Heart right ventricle (tissue), 16 donors: ENCODE results near the gene SLC6A6. TPM values are rescaled to one million over a fixed set of nuclear protein-coding genes. Genes with fewer than 3 reads are reported as not detected.

Experiments
- ATAC-seq, 8 donors: fragments of 200-7000 bp; cut with Tn5 transposase; one replicate each; pipeline ENCODE4 v1.9.1; 2020; ENCODE audit warnings: mild to moderate bottlenecking in 8 of 8, moderate library complexity in 8 of 8, moderate number of reproducible peaks in 1 of 8
- DNase-seq, 2 donors: peaks; one replicate each; pipeline ENCODE4 v3.0.0-alpha.2; 2020
- H3K27ac ChIP-seq, 10 donors: fragments of 200-600 bp; sonication (generic) in 2 of 10; one replicate each; pipeline versions ENCODE4 v1.5.0 to v1.8.0; 2020 to 2022; ENCODE audit warnings: mild to moderate bottlenecking in 3 of 10
- H3K27me3 ChIP-seq, 7 donors: fragments of 200-600 bp; one replicate each; pipeline ENCODE4 v1.8.0; 2021 to 2022; ENCODE audit warnings: mild to moderate bottlenecking in 2 of 7
- H3K36me3 ChIP-seq, 9 donors: fragments of 200-600 bp; sonication (generic) in 1 of 9; one replicate each; pipeline versions ENCODE4 v1.5.0 to v1.8.0; 2020 to 2022; ENCODE audit warnings: mild to moderate bottlenecking in 2 of 9
- H3K4me1 ChIP-seq, 9 donors: fragments of 200-600 bp; sonication (generic) in 1 of 9; one replicate each; pipeline versions ENCODE4 v1.5.0 to v1.8.0; 2020 to 2022; ENCODE audit warnings: mild to moderate bottlenecking in 4 of 9
- H3K4me3 ChIP-seq, 10 donors: fragments of 200-600 bp; sonication (generic) in 2 of 10; one replicate each; pipeline versions ENCODE4 v1.5.0 to v1.8.0; 2020 to 2022; ENCODE audit warnings: mild to moderate bottlenecking in 7 of 10, moderate library complexity in 2 of 10
- H3K9me3 ChIP-seq, 11 donors: fragments of 200-600 bp in 10 of 11; sonication (generic) in 2 of 11; one replicate each; pipeline versions ENCODE4 v1.5.0 to v1.8.0; 2013 to 2022; ENCODE audit warnings: mild to moderate bottlenecking in 2 of 11, control low read depth in 1 of 11, moderate library complexity in 1 of 11
- whole genome bisulfite sequencing, 2 donors: extraction: QIAGEN DNeasy Blood & Tissue Kit; methylation state at CpG; one replicate each; pipeline ENCODE4 v1.1.7; 2013; ENCODE audit warnings: inconsistent platforms in 1 of 2; 5-methylcytosine and 5-hydroxymethylcytosine counted together
- intact Hi-C, 10 donors: fragments of 100-400 bp; cut with DNase I; formaldehyde crosslinking; loops; one replicate each; pipeline versions ENCODE4 v1.11.1 to v1.14.2; 2022
- polyA plus RNA-seq, 2 donors: library from polyadenylated mRNA; stranded (reverse); fragments of 200-250 nt; gene quantifications; one replicate each; pipeline ENCODE4 v1.2.3, GENCODE V29; 2013
- total RNA-seq, 10 donors: library from RNA; stranded (reverse); fragmentation: NEBNext Ultra II Directional in 3 of 10; extraction: Animal tissue kit (Norgen Biotek cat#: 25700) in 3 of 10; gene quantifications; one replicate each; pipeline versions ENCODE4 v1.2.1 to v1.2.4, GENCODE V29; 2021 to 2023
- TF ChIP-seq, protein P1 (sequence below), 9 donors: fragments of 200-600 bp; sonication (generic) in 2 of 9; IDR thresholded peaks; one replicate each; pipeline versions ENCODE4 v1.5.0 to v1.8.0; 2021 to 2022; ENCODE audit warnings: antibody characterized with exemption in 9 of 9, mild to moderate bottlenecking in 5 of 9, moderate library complexity in 1 of 9
- donor health status: Arrhythmogenic right ventricular cardiomyopathy.
- donor health status: ischemic (EF 13 %, LVEDD 7.1; RV severe dilation, severe dysfunction).
- donor health status: healthy with polysubstance abuse.
- donor health status: DM: no; HTN: yes; CAD: no.
- donor health status: DM: no; HTN: no; CAD: no.
- donor health status: ischemic (EF 25% LVEDD 6.9; RV normal size, moderate dysfunction).
- donor health status: ischemic (EF 25% LVEDD 5.7; RV mildly dilated, moderate dysfunction).
- donor health status: healthy.
- donor health status: DM: yes; HTN: yes; CAD: no.
- donor health status: Ischemic cardiomyopathy.
- donor health status: ischemic (EF 35%, LVEDD 5.7; RV mildly dilated, moderate dysfunction).
- donor health status: nonischemic (EF 11% LVEDD 7.7; RV severe dilation, severe dysfunction).
- donor health status: DM: yes; HTN: yes; CAD: no.
- donor health status: PGD.
- donor health status: ischemic (EF 29% LVEDD 5.4; RV normal size, mild dysfunction).
- donor health status: nonischemic (EF 23%, LVEDD 6.1; RV moderate dilation, normal function).

The SLC6A6 gene
- total and polyA plus RNA-seq, 12 donors: 7.7 to 68.7 (median 44.0) TPM

- WGBS, 2 donors: 85 to 87% methylated on average over 9 of the region's 9 CpGs
- intact Hi-C loops: loop anchor here in 1 of 10 donors (5.0 kb wide), 1 partner anchor 136 kb away; no protein-coding TSS in a partner anchor
- no peak overlapping the region for H3K27ac ChIP-seq
Measured at GRCh38 chr3:14393440-14394106, 8.8 kb upstream of the SLC6A6 start.

DNA sequence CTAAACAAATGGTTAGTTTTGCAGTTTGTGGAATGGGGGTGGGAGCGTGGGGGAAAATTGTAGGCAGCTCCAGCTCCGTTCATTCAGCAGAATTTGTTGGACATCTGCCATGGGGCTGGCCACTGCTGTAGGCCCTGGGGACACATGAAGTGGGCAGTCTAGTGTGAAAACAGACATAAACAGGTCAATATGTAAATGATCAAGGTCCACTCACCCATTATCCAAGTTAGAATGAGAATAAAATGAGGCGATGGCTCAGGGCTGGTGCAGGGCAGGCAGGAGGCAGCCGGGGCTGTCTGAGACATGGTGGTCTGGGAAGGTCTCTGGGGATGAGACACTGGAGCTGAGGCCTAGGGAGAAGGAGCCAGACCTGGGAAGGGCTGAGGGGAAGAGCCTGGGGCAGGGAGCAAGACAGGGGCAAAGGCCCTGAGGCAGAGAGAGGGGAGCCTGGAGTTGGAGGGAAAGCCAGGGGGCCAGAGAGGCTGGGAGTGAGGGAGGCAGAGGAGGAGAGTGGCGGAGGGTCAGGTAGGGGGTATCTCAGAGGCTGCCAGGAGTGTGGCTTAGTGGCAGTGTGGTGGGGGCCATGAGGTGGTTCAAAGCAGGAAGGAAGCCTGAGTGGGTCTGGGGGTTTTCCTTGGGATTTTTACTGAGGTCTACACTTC is 6.2 kb upstream of the SLC6A6 start:
- no peak overlapping the region for H3K27ac ChIP-seq
- H3K4me3 ChIP-seq: no peak overlapping the region
- H3K4me1 ChIP-seq: peaks cover 0 to 37% (median 3%) of the 10 kb centered on the region in 9 donors
- H3K36me3 ChIP-seq: no peaks in the 10 kb centered on the region
- H3K9me3 ChIP-seq: no peaks in the 10 kb centered on the region
- H3K27me3 ChIP-seq: peaks cover 0 to 28% (median 0%) of the 10 kb centered on the region in 7 donors
- WGBS, 2 donors: 79 to 84% methylated on average over 5 of the region's 5 CpGs
- TF ChIP-seq, protein P1, sequence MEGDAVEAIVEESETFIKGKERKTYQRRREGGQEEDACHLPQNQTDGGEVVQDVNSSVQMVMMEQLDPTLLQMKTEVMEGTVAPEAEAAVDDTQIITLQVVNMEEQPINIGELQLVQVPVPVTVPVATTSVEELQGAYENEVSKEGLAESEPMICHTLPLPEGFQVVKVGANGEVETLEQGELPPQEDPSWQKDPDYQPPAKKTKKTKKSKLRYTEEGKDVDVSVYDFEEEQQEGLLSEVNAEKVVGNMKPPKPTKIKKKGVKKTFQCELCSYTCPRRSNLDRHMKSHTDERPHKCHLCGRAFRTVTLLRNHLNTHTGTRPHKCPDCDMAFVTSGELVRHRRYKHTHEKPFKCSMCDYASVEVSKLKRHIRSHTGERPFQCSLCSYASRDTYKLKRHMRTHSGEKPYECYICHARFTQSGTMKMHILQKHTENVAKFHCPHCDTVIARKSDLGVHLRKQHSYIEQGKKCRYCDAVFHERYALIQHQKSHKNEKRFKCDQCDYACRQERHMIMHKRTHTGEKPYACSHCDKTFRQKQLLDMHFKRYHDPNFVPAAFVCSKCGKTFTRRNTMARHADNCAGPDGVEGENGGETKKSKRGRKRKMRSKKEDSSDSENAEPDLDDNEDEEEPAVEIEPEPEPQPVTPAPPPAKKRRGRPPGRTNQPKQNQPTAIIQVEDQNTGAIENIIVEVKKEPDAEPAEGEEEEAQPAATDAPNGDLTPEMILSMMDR (IDR thresholded peaks at IDR 0.05): no peak
- intact Hi-C loops: no loop called here
- no peak for DNase-seq
- ATAC-seq: no peak

More at GRCh38 chr3:14393440-14394106, 8.8 kb upstream of the SLC6A6 start:
- DNase-seq: no peak
- Histone ChIP-seq H3K4me1 (peaks cover 0 to 37% (median 3%) of the 10 kb centered on the region in 9 donors), H3K9me3 (no peaks in the 10 kb centered on the region), H3K36me3 (no peaks in the 10 kb centered on the region), H3K27me3 (peaks cover 0 to 43% (median 17%) of the 10 kb centered on the region in 7 donors), H3K4me3 (no peak overlapping the region)
- ATAC-seq: no peak
- TF ChIP-seq, protein P1 (IDR thresholded peaks at IDR 0.05): no peak

GRCh38 chr3:14397046-14397445 is 5.4 kb upstream of the SLC6A6 start:
- 90% methylated on average over 4 of the region's 4 CpGs for WGBS, 2 donors
- peaks cover 0 to 40% (median 6%) of the 10 kb centered on the region in 9 donors for H3K4me1 ChIP-seq
- H3K36me3 ChIP-seq: no peaks in the 10 kb centered on the region

DNA sequence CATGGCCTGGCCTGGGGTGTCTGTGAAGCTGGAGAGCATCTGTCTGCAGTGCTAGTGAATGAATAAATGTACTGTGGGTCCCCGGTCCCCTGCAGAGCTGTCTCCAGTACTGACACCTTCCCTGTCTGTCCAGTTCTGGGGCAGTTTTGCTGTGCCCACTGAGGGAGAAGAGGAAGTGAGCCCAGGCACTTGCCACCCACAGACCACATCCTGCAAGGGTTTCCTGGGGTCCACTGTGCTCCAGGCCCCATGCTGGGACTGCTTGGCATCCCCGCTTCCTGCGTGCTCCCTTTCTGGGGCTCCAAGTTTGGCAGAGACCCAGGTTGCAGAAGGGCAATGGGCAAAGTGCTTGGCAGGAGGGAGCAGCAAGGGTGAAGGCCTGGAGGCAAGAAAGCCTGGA is 4.9 kb upstream of the SLC6A6 start:
- DNase-seq: no peak
- ATAC-seq: no peak

More at GRCh38 chr3:14397046-14397445, 5.4 kb upstream of the SLC6A6 start:
- intact Hi-C loops: no loop called here
- TF ChIP-seq, protein P1 (IDR thresholded peaks at IDR 0.05): no peak
- no peak for DNase-seq
- Histone ChIP-seq H3K4me3 (no peak overlapping the region), H3K27ac (no peak overlapping the region), H3K9me3 (no peaks in the 10 kb centered on the region), H3K27me3 (peaks cover 0 to 20% (median 0%) of the 10 kb centered on the region in 7 donors)
- ATAC-seq: no peak

More for the DNA sequence above, 4.9 kb upstream of the SLC6A6 start:
- H3K9me3 ChIP-seq: no peaks in the 10 kb centered on the region
- H3K4me1 ChIP-seq: peaks cover 0 to 43% (median 8%) of the 10 kb centered on the region in 9 donors
- no peaks in the 10 kb centered on the region for H3K36me3 ChIP-seq
- no peak overlapping the region for H3K4me3 ChIP-seq
- intact Hi-C loops: no loop called here
- peaks cover 0 to 15% (median 0%) of the 10 kb centered on the region in 7 donors for H3K27me3 ChIP-seq
- TF ChIP-seq, protein P1 (IDR thresholded peaks at IDR 0.05): no peak
- no peak overlapping the region for H3K27ac ChIP-seq
- WGBS, 2 donors: 75 to 77% methylated on average over 3 of the region's 3 CpGs
